Amygdala (tissue), 56 donors: ENCODE data around the gene NUTM2A.
"Not testable (repeated sequence)": the region's sequence is repeated elsewhere in the genome, so short reads cannot be mapped to it uniquely, and the experiment has no call there.

Experiments
- DNase-seq, 56 donors: peaks; one replicate each; lab custom pipeline; 2025; lab: John Stamatoyannopoulos, UW

The NUTM2A gene

GRCh38 chr10:87225148-87225547, at the start of gene NUTM2A:
NUTM2A (plus strand) TSS chr10:87225448; CDS start chr10:87225831, 383 bp downstream.
- DNase-seq = not testable (repeated sequence)

GRCh38 chr10:87177587-87177986, 47.7 kb upstream of the NUTM2A start:
- DNase-seq = not testable (repeated sequence)

GRCh38 chr10:87184421-87184820, 40.8 kb upstream of the NUTM2A start:
- peak in 2 of 56 donors; percentile 1 to 6 for DNase-seq

GRCh38 chr10:87186016-87186415, 39.2 kb upstream of the NUTM2A start:
- DNase-seq = not testable (repeated sequence)

- not testable (repeated sequence) for DNase-seq
These were observed 37.7 kb upstream of the NUTM2A start for GRCh38 chr10:87187573-87187972.

GRCh38 chr10:87191841-87192240, 33.4 kb upstream of the NUTM2A start:
- not testable (repeated sequence) for DNase-seq

- DNase-seq = not testable (repeated sequence)
These were observed 24.3 kb upstream of the NUTM2A start for GRCh38 chr10:87200924-87201323.

- not testable (repeated sequence) for DNase-seq
These were observed 20.4 kb upstream of the NUTM2A start for GRCh38 chr10:87204801-87205200.

- not testable (repeated sequence) for DNase-seq
These were observed 18.3 kb upstream of the NUTM2A start for GRCh38 chr10:87206922-87207321.

- not testable (repeated sequence) for DNase-seq
These were observed 14.9 kb upstream of the NUTM2A start for GRCh38 chr10:87210309-87210708.

GRCh38 chr10:87211848-87212247, 13.4 kb upstream of the NUTM2A start:
- DNase-seq = not testable (repeated sequence)

- not testable (repeated sequence) for DNase-seq
These were observed 12.0 kb upstream of the NUTM2A start for GRCh38 chr10:87213150-87213765.

GRCh38 chr10:87213806-87214205, 11.4 kb upstream of the NUTM2A start:
- DNase-seq = not testable (repeated sequence)

- not testable (repeated sequence) for DNase-seq
These were observed 9.1 kb upstream of the NUTM2A start for GRCh38 chr10:87216120-87216519.

- not testable (repeated sequence) for DNase-seq
These were observed 5.9 kb upstream of the NUTM2A start for GRCh38 chr10:87219370-87219769.

- not testable (repeated sequence) for DNase-seq
These were observed 2.5 kb upstream of the NUTM2A start for GRCh38 chr10:87222789-87223188.

- not testable (repeated sequence) for DNase-seq
These were observed 3.0 kb downstream of the NUTM2A start for GRCh38 chr10:87228247-87228646.

- DNase-seq = not testable (repeated sequence)
These were observed 4.0 kb downstream of the NUTM2A start for GRCh38 chr10:87229211-87229610.

- not testable (repeated sequence) for DNase-seq
These were observed 9.6 kb downstream of the NUTM2A start for GRCh38 chr10:87234854-87235253.

GRCh38 chr10:87237244-87237643, 12.0 kb downstream of the NUTM2A start:
- DNase-seq = not testable (repeated sequence)

GRCh38 chr10:87239346-87239808, 14.1 kb downstream of the NUTM2A start:
- DNase-seq = not testable (repeated sequence)

GRCh38 chr10:87242192-87242591, 16.9 kb downstream of the NUTM2A start:
- not testable (repeated sequence) for DNase-seq
